H7 (cell line): ENCODE measurements around the gene KDM1B. TPM values are rescaled to one million over a fixed set of nuclear protein-coding genes. Genes with fewer than 3 reads are reported as not detected.
"Not testable (repeated sequence)": the region's sequence is repeated elsewhere in the genome, so short reads cannot be mapped to it uniquely, and the experiment has no call there.

Experiments
- DNase-seq: peaks from one replicate; pipeline ENCODE4 v3.0.0; 2012
- H3K27me3 ChIP-seq: 2 replicates; pipeline ENCODE4 v1.6.0; 2011; ENCODE audit warnings: mild to moderate bottlenecking, low read length; ENCODE audit not compliant: control insufficient read depth, insufficient read depth
- H3K36me3 ChIP-seq: replicated peaks from 2 replicates; pipeline ENCODE4 v1.5.1; 2011; ENCODE audit warnings: low read length; ENCODE audit not compliant: control insufficient read depth, insufficient read depth
- H3K4me3 ChIP-seq: 2 replicates; pipeline ENCODE4 v1.5.1; 2011; ENCODE audit warnings: low read depth, mild to moderate bottlenecking, control low read depth, low read length, moderate library complexity; ENCODE audit not compliant: insufficient read depth
- total RNA-seq: library from RNA; depleted of rRNA; stranded (reverse); fragments of >200 nt; shearing (Covaris generic); gene quantifications from 2 replicates; pipeline ENCODE4 v1.2.3, GENCODE V29; 2014

KDM1B gene
- total RNA-seq, 1 experiment from 2014 or later, result 6.8 TPM

DNA sequence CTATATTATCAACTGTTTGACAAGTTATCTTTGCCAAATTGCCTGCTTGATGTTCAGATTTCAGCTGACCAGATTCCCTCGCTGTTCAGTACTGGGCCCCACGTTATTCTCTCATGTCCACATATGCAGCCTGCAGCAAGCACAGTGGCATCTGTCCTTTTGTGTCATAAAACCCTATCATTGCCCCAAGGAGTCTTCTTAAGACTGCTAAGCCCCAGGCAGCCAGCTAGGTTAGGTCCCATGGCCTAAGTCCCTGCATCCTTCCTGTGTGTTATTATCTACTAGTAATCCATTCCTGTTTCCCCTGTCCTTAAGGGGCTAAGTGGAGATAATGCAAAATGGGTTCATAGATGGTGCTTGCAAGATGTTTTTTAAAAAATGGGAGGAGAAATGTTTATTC lies 7.2 kb downstream of the KDM1B start:
- Histone ChIP-seq H3K27me3 (no peaks in the 10 kb centered on the region), H3K4me3 (no peak overlapping the region), H3K36me3 (peaks cover 4% of the 10 kb centered on the region)
- no peak for DNase-seq

DNA sequence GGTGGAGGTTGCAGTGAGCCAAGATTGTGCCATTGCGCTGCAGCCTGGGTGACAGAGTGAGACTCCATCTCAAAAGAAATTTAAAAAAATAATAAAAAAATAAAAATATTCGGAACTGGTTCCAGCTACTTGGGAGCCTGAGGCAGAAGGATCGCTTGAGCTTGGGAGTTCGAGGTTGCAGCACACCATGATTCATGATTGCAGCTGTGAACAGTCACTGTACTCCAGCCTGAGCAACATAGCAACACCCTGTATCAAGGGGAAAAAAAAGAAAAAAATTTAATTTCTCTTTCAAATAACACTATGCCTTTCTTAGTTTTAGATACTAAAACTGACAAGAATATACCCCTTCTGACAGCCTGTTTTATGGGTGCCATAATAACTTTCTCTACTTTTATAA lies 10.5 kb downstream of the KDM1B start:
- H3K4me3 ChIP-seq, result no peak overlapping the region
- H3K36me3 ChIP-seq, result peaks cover 5% of the 10 kb centered on the region
- no peak for DNase-seq
- no peaks in the 10 kb centered on the region for H3K27me3 ChIP-seq

DNA sequence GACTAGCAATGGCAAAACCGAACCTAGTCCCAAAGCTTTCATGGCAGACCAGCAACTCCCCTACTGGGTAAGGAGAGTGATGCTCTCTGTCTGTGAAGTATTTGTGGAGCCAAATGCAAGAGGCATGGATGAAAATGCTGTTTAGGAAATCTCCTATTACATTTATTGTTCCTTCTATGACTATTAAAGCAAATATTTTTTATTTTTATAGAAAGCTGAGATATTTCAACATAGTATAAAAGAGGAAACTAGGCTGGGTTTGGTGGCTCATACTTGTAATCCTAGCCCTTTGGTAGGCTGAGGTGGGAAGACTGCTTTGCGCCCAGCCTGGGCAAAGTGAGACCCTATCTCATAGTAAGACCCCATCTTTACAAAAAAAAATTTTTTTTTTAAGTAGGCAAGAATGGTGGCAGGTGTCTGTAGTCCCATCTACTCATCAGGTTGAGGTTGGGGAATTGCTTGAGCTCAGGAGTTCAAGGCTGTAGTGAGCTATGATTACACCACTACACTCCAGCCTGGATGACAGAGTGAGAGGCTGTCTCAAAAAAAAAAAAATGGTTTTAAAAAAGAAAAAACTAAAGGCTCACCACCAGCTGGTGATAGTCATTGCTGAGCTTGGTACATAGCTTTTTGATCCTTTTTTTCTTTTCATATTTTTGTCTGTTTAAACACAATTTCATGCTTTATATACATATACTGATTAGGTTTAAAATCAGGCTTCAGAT lies 11.3 kb downstream of the KDM1B start:
- Histone ChIP-seq H3K4me3 (no peak overlapping the region), H3K27me3 (no peaks in the 10 kb centered on the region), H3K36me3 (peaks cover 4% of the 10 kb centered on the region)
- no peak for DNase-seq

DNA sequence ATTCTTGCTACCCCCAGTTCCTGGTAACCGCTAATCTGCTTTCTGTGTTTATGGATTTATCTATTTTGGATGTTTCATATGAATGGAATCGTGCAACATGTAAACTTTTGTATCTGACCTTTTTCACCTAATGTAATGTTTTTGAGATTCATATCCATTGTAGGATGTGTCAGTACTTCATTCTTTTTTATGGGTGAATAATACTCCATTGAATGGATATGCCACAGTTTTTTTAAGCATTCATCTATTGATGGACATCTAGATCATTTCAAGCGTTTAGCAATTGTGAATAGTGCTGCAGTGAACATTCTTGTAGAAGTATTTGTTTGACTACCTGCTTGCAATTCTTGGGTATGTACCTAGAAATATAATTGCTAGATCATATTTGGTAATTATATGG lies 13.0 kb downstream of the KDM1B start:
- DNase-seq, result no peak
- no peak overlapping the region for H3K4me3 ChIP-seq
- H3K27me3 ChIP-seq, result no peaks in the 10 kb centered on the region
- peaks cover 3% of the 10 kb centered on the region; the same call in 1 of the 2 replicates for H3K36me3 ChIP-seq

DNA sequence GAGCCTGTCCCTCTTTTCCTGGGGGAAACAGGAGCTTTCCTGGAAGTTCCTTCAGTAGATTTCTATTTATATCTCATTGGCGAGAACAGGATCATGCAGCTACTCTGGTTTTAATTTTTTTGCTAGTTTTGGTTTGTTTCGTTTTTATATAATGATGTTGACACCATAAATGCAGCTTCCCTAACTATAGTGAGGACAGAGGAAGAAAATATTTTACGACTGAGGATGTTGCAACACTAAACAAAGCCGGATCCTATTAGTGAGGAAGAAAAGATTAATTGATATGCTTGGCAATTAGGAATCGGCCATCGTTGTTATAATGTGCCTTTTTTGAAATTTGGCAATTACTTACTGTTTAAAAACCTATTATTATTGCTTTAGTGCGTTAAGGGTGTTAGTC lies 16.6 kb downstream of the KDM1B start:
- no peaks in the 10 kb centered on the region for H3K27me3 ChIP-seq
- peaks cover 3% of the 10 kb centered on the region; the same call in 1 of the 2 replicates for H3K36me3 ChIP-seq
- H3K4me3 ChIP-seq, result no peak overlapping the region
- no peak for DNase-seq

DNA sequence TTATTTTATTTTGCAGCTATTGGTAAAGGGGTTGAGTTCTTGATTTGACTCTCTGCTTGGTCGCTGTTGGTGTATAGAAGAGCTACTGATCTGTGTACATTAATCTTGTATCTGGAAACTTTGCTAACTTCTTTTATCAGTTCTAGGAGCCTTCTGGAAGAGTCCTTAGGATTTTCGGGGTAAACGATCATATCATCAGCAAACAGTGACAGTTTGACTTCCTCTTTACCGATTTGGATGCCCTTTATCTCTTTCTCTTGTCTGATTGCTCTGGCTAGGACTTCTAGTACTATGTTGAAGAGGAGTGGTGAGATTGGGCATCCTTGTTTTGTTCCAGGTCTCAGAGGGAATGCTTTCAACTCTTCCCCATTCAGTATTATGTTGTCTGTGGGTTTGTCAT lies 21.0 kb downstream of the KDM1B start:
- H3K4me3 ChIP-seq, H3K36me3 ChIP-seq, DNase-seq, H3K27me3 ChIP-seq: not testable (repeated sequence)

DNA sequence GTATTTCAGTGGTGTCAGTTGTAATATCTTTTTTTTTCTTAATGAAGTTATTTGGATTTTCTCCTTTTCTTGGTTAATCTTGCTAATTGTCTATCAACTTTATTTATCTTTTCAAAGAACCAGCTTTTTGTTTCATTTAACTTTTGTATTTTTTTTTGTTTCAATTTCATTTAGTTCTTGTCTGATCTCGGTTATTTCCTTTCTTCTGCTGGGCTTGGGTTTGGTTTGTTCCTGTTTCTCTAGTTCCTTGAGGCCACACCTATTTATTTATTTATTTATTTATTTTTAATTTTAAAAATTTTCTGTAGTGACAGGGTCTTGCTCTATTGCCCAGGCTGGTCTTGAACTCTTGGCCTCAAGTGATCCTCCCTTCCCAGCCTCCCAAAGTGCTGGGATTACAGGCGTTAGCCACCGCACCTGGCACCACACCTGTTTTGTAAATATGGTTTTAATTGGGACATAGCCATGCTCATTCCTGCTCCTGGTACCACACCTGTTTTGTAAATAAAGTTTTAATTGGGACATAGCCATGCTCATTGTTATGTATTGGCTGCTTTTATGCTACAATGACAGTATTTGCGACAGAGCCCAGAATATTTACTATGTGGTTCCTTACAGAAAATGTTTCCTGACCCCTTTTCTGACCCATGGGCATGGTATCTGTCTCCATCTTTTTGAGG lies 22.2 kb downstream of the KDM1B start:
- Histone ChIP-seq H3K4me3 (no peak overlapping the region), H3K27me3 (no peaks in the 10 kb centered on the region), H3K36me3 (no peaks in the 10 kb centered on the region)
- DNase-seq, result no peak

DNA sequence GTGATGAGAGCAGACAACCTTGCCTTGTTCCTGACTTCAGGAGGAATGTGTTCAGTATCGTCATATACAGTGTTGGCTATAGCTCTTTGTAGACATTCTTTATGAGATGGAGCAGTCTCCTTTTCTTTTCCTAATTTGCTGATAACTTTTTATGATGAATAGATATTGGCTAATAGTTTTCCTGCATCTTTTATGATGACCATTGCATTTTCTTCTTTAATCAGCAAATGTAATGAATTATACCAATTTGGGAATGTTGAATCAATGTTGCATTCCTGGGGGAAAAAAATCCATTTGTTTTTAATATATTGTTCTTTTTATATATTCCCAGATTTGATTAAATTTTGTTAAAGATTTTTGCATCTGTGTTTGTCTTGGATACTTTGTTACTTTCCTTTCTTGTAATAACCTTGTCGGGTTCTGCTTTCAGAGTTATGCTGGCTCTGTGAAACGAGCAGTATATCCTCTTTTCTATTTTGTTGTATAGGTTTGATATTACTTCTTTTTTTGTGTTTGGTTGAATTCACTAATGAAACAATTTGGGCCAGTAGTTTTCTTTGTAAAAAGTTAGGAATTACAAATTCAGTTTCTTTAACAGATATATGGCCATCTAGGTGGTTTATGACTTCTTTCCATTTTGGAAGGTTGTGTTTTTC lies 23.9 kb downstream of the KDM1B start:
- no peak overlapping the region for H3K4me3 ChIP-seq
- no peaks in the 10 kb centered on the region for H3K36me3 ChIP-seq
- DNase-seq, result no peak
- H3K27me3 ChIP-seq, result no peaks in the 10 kb centered on the region

DNA sequence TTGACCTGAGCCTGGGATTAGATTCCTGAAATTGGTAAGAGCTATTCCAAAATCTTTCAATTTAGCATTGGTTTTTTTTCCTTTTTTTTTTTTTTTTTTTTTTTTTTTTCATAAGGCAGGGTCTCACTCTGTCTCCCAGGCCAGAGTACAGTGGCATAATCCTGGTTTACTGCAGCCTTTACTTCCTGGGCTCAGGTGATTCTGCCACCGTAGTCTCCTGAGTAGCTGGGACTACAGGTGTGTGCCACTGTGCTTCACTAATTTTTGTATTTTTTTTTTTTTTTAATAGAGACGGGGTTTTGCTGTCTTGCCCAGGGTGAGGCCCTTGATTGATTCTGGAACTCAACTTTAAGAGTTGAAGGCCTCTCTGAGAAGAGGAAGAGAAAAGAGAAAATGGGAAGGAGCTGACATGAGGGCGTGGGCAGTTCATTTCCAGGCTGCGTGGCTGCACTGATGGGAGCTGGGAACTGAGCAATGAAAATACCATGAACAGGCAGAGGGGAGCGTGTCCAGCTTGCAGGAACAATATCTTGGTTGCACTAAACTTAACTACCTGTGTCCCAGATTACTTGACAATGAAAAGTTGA lies 24.6 kb downstream of the KDM1B start:
- no peak overlapping the region for H3K4me3 ChIP-seq
- no peaks in the 10 kb centered on the region for H3K27me3 ChIP-seq
- H3K36me3 ChIP-seq, result no peaks in the 10 kb centered on the region
- no peak for DNase-seq

DNA sequence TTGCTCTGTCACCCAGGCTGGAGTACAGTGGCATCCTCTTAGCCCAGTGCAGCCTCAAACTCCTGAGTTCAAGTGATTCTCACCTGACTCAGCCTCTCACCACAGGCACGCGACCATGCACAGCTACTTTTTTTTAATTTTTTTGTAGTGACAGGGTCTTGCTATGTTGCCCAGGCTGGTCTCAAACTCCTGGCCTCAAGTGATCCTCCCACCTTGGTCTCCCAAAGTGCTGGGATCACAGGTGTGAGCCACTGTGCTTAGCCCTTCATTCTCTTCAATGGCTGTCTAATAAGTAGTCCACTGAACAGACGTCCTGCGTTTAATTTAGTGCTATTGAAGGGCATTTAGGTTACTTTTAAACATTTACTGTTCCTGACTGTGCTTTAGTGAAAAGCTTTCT lies 27.3 kb downstream of the KDM1B start:
- H3K36me3 ChIP-seq, result no peaks in the 10 kb centered on the region

DNA sequence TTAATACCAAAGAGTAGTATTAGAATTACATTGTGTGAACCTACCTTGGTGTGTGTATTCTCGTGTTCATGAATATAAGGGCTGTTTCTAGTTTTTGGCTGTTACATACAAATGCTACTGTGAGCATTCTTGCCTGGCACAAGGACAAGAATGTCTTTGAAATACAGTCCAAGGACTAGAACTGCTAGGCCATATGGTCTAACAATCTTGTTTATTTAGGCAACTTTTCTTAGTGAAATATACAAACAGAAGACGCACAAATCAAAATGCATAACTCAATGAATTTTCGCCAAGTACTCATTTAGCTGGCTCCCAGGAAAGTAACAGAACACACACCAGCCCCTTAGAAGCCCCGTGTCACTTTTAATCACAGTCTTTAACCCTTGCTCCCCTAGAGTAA lies 28.5 kb downstream of the KDM1B start:
- no peaks in the 10 kb centered on the region for H3K27me3 ChIP-seq
- no peak overlapping the region for H3K4me3 ChIP-seq
- DNase-seq, result no peak
- H3K36me3 ChIP-seq, result no peaks in the 10 kb centered on the region

More for the DNA sequence above, 27.3 kb downstream of the KDM1B start:
- Histone ChIP-seq H3K4me3 (no peak overlapping the region), H3K27me3 (no peaks in the 10 kb centered on the region)
- DNase-seq, result no peak

DNA sequence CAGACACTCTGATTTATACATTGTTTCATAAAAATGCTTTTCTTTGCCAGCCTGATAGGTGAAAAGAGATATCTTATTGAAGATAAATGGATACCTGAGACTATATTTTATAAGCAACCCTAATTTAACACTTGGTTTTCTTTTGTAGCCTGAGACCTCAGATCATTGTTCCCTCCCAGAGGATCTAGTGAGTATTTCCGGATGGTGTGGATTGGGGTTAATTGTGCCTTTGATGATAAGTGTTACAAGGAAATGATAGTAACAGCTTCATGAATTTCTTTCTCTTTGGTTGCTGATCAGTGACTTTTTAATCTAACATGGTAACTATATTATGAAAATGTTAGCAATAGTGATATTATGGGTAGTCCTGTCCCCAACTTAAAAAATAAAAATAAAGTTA lies 30.4 kb downstream of the KDM1B start:
- Histone ChIP-seq H3K36me3 (no peaks in the 10 kb centered on the region), H3K4me3 (no peak overlapping the region), H3K27me3 (no peaks in the 10 kb centered on the region)
- DNase-seq, result no peak

DNA sequence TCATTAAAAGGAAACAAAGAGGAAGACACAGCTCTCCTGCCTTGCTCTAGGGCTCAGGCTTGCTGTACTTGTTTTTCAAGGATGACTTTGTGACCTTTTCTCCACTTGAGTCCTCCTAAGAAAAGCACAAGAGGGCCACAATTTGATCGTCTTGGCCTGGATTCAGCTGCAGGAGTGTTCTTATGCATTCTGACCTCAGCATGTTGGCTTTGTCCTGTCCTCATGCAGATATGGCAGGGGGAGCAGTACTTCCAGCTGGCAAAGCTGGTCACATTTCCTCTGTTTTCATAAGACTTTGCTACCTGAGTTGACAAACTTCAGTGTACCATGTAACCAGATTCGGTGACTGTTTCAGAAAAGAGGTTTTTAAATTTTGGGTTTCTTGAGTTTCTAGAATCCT lies 30.8 kb downstream of the KDM1B start:
- no peaks in the 10 kb centered on the region for H3K36me3 ChIP-seq
- DNase-seq, result peak; percentile 67
- H3K4me3 ChIP-seq, result no peak overlapping the region
- no peaks in the 10 kb centered on the region for H3K27me3 ChIP-seq

DNA sequence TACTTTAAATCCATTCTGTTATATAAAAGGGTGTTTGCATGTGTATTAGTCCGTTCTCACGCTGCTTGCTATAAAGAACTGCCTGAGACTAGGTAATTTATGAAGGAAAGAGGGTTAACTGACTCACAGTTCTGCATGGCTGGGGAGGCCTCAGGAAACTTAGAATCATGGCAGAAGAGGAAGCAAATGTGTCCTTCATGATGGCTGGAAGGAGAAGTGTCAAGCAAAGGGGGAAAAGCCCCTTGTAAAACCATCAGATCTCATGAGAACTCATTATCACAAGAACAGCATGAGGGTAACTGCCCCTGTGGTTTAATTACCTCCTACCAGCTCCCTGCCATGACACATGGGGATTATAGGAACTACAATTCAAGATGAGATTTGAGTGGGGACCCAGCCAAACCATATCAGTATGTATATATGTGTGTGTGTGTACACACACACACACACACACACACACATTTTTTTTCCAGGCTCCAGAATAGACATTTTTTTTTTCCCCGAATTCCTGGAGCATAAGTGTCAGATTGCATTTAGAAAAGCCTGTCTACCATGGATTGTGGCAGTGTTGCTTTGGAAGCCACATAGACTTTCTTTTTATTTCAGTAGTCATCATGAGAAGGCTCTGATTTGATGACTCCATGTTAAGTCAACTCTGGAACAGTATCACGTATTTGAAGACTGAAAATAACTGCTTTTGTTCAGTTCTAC lies 31.5 kb downstream of the KDM1B start:
- DNase-seq, result no peak
- H3K4me3 ChIP-seq, result no peak overlapping the region
- no peaks in the 10 kb centered on the region for H3K27me3 ChIP-seq
- no peaks in the 10 kb centered on the region for H3K36me3 ChIP-seq
